T-helper 1 cell (primary cell): ENCODE data around the gene HSPE1.
"Not testable (repeated sequence)": the region's sequence is repeated elsewhere in the genome, so short reads cannot be mapped to it uniquely, and the experiment has no call there.

Experiments
- DNase-seq, 5 donors: peaks; one replicate each; pipeline ENCODE4 v3.0.0-alpha.2; 2012 to 2020
- total RNA-seq, 4 donors: gene quantifications; one replicate each; lab custom pipeline; 2026; lab: John Stamatoyannopoulos, UW

The HSPE1 gene
- 16.5 to 51.9 (median 43.5) reads per million in 4 donors for total RNA-seq

DNA sequence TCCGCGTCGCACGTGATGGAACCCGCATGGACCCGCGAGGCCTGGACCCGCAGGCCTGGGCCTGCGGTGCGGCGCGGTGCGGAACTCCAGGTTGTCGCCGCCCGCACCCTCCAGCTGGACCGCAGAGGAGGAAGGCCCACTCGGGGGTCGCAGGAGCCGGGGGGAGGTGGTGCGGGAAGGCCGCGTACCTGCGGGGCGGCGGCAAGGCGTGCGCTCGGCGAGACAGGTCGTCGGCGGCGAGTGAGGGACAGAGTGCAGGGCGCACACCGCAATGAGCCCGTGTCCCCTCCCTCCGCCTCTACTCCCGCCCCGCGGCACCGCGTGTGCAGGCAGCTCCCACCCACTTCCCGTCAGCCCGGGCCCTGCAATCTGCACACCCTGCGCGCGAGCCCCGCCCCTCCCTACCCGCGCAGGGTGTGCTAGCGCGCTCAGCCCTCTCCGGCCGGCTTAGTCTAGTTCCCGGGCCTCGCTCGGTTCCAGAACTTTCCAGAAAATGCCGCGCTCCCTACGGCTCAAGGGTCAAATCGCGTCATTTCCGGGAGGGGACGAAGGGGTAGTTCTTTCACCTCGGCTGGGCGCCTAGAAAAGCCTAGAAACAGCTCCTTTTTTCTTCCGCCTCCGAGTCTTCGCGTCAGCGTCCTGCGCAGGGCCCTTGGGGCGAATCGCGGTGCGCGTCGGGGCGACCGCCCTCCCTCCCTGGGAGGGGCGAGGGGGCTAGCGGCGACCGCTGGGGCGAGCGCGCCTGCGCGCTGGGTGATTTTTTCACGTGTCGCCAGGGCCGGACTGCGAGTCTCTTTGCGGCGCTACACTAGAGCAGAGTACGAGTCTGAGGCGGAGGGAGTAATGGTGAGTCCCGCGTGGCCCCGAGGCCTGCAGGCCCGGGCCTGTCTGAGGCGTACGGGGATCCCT is at the start of gene HSPE1, which contains the start of gene HSPD1:
TSS of gene HSPE1 (plus strand) at position 786 of the 909 bp plus-strand sequence. CDS start at position 844, 58 bp downstream.
TSS of gene HSPD1 (minus strand) at position 247 of the 909 bp plus-strand sequence. CDS start 992 bp downstream, outside the sequence.
- peak; percentile 96 to 99 (median 98) for DNase-seq

DNA sequence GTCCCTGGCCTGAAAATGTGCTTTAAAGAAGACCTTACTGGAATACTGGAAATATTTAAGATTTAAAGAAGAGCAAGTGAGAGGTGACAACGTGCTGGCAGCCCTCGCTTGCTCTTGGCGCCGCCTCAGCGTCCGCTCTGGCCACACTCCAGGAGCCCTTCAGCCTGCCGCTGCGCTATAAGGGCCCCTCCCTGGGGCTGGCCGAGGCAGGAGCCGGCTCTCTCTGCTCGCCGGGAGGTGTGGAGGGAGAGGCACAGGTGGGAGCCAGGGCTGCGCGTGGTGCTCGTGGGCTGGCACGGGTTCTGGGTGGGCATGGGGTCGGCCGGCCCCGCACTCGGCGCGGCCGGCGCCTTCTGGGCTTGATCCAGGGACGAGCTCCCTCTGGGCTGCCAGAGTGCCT is 49.7 kb upstream of the HSPE1 start:
- DNase-seq, result no peak

DNA sequence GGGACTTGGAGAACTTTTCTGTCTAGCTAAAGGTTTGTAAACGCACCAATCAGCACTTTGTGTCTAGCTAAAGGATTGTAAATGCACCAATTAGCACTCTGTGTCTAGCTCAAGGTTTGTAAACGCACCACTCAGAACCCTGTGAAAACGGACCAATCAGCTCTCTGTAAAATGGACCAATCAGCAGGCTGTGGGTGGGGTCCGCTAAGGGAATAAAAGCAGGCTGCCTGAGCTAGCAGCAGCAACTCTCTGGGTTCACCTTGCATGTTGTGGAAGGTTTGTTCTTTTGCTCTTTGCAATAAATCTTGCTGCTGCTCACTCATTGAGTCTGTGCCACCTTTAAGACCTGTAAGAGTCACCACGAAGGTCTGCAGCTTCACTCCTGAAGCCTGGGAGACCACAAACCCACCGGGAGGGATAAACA is 49.2 kb upstream of the HSPE1 start:
- not testable (repeated sequence) for DNase-seq

DNA sequence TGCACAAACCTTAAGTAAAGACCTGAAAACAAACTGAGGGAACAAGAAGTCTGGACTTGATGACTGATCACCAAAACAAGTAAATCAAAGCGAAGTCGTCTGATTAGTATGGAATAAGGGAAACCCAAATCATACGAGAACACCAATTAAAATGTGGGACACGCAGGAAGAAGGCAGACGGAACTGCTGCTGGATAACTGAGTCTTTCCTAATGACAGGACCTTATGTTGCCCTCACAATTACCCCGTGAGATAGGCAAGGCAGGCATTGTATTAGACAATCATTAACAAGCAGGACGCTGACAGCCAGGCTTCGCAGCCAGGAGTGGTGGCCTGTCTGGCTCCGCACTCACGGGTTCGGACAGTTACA is 47.4 kb upstream of the HSPE1 start:
- DNase-seq, result no peak

DNA sequence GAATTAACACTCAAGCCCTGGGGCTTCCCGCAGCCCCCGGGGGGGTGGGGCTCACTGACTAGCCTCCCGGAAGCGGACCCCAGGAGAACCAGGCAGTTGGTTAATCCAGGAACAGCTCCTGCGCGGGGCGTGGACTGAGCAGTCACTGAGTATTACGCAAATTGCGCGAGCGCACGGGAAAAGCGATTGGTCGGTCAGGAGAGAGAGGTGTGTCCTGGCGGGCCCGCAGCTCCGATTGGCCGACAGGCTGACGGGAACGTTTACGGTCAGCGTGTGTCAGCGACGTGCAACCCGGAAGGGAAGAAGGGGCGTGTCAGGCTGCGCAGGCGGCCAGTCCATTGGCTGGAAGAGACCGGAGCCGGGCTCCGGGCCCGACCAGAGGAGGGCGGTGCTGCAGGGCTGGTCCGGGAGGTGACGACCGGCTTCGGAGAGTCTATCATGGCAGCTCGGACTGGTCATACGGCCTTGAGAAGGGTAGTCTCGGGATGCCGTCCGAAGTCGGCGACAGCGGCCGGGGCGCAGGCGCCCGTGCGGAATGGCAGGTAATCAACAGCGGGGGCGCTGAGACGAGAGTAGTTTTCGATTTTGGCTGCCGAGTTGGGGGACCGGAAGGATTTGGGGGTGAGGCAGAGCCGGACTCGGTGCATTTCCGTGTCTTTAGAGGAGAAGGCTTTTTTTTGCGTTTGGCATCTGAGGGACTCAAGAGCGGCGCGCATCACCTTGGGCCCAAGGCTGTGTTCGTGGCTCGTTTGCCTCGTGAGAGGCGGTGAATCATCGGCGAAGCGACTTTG is 46.9 kb upstream of the HSPE1 start, which contains the start of gene COQ10B:
TSS of gene COQ10B (plus strand) at position 430 of the 791 bp plus-strand sequence. CDS start at position 439, 9 bp downstream.
- DNase-seq, result peak; percentile 98 to 100 (median 99)

DNA sequence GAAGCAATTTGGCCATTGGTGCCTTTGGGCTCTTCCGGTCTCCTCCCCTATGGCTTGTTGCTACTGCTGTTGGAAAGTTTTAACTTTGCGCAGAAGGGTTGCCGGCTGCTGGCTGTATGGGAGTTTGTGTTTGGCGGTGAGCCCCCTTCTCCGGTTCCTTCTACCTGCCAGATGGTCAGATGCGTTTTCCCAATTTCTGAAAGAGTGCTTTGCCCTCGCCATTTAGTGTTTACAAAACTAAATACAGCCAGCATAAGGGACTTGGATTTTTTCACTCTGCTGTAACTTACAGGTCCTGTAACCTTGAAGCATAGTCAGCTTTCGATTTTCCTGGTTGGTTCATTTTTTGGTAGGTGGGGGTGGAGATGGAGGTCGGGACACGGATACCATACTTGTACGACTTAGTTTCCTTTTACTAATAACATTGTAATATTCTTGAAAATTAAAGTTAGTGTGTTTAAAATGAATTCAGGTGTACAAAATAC is 46.2 kb upstream of the HSPE1 start:
- no peak for DNase-seq

DNA sequence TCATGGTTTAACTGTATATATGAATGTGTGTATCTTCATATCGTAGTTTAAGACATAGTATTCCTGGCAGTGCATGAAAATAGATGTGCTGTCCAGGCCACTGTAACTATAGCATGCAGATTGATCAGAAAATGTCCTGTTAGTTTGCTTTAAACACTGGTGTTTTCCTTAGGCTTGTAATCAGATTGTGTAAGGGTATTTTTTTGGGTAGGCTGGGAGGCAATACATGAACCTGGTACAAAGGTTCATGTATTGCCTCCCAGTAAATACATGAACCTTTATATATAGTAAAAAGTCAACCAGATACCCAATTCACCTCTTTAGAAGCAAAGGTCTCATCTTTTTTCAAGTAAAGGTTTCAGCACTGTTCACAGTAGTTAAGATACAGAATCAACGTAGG is 45.3 kb upstream of the HSPE1 start:
- no peak for DNase-seq

DNA sequence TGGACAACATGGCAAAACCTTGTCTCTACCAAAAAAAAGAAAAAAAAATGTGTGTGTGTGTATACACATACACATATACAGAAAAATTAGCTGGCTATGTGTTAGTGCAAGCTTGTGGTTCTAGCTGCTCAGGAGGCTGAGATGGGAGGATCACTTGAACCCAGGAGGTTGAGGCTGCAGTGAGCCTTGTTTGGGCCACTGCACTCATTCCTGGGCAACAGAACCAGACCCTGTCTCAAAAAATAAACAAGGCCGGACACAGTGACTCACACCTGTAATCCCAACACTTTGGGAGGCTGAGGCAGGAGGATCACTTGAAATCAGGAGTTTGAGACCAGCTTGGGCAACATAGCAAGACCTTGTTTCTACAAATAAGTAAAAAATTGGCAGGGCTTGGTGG is 44.8 kb upstream of the HSPE1 start:
- no peak for DNase-seq

DNA sequence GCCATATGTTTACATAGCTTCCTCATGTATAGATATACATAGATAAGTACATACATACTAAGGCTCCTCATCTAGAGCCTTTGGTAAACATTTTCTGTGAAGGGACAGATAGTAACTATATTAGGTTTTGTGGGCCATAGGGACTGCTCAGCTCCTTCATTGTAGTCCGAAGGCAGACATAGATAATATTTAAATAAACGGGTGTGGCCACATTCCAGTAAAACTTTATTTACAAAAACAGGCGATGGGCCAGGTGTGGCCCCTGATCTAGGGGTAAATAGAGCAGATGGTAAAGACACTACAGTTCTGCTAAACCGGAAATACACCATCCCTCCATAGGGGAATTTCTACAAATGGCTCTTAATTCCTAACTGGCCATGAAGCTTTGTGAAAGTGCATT is 39.5 kb upstream of the HSPE1 start:
- no peak for DNase-seq

DNA sequence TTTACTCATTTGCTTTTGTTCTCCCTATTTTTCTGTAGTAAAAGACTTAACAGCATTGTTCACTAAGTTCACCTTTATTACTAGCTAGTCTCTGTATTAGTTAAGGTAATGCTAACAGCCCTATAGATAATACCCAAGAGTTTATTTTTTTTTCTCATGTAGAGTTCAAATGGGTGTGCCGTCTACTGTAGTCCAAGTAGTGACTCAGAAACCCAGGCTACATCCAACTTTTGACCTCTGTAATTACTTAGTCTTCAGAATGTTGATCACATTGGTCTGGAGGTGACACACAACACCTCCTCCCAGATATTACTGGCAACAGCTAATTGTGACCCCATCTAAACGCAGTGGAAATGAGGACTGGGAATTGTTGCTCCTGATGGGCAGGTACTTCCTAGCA is 39.1 kb upstream of the HSPE1 start:
- no peak for DNase-seq

DNA sequence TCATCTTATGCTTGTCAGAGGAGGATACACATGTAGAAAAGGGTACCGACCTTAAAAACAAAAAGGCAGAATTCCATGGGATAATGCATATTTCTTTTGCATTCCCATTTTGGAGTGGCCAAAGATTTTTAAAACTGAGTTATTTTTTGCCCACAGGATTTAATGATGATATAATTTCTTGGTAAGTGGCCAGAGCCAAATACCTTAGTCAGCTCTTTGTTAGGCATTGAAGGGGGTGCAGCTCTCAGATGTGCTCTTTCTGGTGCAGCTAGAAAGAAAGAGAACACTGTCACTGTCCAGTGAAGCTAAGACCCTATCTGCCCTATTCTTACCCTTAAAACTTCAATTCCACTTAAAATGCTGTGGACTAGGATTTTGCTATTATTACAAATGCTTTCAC is 36.0 kb upstream of the HSPE1 start:
- no peak for DNase-seq

DNA sequence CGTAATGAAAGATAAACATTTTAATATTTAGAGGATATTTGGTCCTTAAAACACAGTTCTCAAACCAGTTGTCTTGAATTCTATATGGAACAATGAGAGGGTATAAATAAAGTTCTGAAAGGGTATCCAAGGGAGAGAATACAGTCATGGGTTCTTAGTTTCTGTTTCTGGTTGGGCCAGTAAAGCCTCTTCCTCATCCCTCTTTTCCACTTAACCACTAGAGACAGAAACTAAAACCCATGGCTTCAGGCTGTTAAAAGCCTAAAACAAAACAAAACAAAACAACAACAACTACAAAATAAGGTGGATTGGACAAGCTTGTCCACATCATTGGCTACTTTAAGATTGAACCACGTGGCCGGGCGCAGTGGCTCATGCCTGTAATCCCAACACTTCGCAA is 28.0 kb upstream of the HSPE1 start:
- DNase-seq, result no peak

DNA sequence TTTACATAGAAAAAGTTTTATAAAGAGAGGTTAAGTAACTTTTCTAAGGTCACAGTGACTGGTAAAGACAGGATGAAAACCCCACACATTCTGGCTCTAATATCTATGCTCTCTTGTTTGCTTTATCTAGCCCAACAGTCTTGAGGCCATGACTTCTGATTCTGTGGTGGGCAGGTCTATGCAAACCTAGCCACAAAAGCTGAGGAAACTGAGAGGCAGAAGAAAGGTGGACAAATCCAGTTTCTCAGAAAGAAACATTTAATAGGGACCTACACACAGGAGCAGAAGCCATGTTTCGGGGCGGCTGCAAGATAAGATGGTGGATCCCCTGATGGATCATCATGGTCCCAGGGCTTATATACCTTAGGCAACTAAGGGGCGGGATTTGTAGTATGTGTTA is 22.4 kb upstream of the HSPE1 start:
- no peak for DNase-seq

DNA sequence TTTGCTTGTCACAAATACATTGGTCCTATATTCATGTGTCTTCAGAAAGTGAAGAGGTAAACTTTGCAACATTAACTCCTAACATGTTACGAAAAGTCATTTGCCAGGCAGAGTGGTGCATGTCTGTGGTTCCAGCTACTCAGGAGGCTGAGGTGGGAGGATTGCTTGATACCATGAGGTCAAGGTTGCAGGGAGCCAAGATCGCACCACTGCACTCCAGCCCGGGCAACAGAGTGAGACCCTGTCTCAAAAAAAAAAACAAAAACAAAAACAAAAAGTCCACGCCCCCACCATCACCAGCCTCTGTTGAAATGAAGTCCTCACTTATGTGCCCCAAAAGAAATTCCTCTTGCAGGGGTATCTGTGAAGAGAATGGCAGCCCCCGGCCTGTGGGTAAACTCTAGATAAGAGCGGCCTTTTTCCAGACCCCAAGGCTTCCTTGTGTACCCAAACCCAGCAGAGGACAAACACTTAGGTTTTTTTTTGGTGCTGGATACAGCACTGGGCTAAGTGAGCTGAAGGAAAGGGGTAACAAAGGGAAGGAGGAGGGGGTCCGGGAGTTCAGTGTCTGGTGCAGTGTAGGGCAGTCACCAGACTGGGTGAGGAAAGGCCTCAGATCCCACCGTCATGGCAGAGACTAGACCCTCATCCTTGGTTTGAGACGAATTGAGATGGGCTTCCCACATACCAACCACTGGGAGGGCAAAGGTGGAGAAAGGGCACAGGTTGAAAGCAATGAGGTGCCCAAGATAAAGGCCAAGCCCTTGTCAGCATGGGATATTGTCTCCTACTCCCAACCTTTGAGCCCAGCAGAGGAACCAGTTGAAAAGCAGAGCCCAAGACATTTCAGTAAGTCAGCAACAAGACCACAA is 19.8 kb upstream of the HSPE1 start:
- DNase-seq, result no peak

DNA sequence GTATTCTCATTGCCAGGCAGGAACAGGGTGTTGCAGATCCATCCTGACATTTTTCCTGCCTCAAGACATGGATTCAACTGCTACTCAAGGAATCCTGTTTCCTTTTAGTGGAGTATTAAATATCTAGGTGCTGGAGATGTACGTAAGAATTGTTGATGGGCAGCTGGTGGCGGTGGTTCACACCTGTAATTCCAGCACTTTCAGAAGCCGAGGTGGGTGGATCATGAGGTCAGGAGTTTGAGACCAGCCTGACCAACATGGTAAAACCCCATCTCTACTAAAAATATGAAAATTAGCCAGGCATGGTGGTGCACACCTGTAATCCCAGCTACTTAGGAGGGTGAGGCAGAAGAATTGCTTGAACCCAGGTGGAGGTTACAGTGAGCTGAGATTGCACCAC is 15.9 kb upstream of the HSPE1 start:
- DNase-seq, result not testable (repeated sequence)

DNA sequence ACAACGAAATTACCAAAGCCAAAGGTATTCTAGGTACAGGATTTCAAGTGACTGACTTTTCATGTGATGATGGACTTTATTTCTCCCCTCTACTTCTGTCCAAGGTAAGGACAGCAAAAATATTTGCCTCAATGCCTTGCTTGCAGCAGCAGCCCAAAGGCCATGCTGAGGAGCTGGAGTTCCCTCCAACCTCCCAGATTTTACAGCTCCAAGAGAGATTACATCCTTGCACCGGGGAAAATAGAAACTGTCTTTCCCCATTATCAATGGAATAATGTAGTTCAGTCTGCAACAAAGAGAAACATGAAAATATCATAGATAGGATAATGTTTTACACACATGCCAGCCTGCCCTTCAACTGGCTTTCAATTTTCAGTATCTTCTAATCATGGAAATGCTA is 14.0 kb upstream of the HSPE1 start:
- DNase-seq, result no peak

DNA sequence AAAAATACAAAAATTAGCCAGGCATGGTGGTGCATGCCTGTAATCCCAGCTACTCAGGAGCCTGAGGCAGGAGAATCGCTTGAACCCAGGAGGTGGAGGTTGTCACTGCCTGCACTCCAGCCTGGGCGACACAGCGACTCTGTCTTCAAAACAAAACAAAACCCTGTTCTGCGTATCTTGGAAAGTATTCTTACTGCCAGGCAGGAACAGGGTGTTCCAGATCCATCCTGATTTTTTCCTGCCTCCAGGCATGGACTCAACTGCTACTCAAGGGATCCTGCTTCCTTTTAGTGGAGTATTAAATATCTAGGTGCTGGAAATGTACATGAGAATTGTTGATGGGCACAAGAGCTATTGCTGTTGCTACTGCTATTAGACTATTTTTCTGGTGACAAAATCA is 12.8 kb upstream of the HSPE1 start:
- DNase-seq, result no peak

DNA sequence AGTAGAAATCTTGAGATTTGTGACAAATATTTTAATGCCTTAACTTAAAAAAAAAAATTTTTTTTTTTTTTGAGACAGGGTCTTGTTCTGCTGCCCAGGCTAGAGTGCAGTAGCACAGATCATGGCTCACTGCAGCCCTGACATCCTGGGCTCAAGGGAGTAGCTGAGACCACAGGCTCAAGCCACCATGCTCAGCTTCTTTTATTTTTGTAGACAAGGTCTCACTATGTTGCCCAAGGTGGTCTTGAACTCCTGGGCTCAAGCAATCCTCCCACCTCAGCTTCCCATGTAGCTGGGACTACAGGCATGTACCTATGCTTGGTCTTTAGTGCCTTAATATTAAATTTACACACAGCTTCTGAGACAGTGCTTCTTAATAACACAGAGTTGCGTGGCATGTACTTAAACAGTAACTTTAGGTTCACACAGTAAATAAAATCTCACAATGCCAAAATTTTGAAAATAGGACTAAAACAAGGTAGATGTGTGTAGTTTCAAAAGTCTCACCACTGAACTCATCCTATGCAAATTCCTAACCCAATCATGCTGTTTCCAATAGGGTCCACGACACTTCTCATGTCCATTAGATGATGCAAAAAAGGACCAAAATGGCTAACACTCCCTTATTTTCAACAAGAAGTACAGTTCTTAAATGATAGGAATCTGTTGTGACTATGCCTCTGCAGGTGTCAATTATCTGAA is 4.6 kb upstream of the HSPE1 start:
- no peak for DNase-seq

DNA sequence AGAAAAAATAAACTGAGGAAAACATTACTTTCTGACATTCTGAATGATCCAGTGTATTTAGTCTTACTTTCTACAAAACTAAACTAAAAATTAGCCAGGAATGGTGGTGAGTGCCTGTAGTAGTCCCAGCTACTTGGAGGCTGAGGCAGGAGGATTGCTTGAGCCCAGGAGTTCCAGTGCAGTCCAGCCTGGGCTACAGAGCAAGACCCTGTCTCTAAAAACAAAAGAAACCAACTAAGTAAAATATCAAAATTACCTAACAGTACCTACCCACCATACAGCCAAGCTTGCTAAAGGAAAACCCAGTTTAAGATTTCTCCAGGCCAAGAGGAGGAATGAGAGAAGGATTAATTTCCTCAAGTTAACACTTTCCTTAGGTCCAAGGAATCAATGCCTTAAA is 3.5 kb upstream of the HSPE1 start:
- no peak for DNase-seq

DNA sequence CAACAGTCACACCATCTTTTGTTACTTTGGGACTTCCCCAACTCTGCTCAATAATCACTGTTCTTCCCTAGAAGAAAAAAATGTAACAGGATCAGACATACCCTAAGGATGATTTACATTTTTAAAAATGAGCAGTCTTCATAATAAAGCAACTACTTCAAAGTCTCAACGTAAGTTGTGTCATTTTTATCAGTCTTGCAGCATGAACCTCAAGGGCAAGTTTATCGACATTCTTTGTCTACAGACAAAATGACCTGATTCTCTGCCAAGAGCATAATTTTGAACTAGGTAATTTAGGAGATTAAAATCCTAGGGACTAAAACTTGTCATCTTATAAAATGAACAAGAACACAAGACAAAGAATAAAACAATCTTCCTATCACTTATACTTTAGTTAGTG is 2.9 kb upstream of the HSPE1 start:
- no peak for DNase-seq

DNA sequence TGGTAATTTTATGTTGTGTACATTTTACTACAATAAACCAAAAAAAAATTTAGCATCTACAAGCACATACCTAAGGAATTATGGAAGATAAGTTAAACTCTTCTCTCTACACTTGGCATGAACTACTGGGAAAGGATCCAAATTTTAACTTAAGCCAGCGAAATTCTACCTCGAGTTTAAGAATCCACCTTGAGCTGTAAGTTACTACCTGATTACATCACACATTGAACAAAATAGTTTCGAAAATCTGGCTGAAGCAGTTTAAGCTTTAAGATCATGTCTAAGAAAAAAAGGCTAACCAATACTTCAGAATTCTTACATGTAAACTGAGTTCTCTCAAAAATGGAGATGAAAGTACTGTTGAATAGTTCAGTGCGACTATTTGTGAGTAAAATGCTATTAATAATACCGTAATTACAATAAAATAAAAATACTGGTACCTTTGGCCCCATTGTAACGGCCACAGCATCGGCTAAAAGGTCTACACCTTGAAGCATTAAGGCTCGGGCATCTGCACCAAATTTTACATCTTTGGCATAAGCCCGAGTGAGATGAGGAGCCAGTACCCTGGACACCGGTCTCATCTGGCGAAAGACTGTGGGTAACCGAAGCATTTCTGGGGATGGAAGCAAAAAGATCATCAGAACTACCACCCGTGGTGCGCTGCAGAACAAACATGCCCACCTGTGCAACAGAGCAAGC is 1.8 kb upstream of the HSPE1 start:
- DNase-seq, result no peak
